Gastrocnemius medialis (tissue), 4 donors: ENCODE results near the gene ANXA9. TPM values are rescaled to one million over a fixed set of nuclear protein-coding genes. Genes with fewer than 3 reads are reported as not detected.

Source experiments
- ATAC-seq, 2 donors: fragments of 150-250 bp; one replicate each; pipeline ENCODE4 v1.9.1; 2016
- DNase-seq, 2 donors: peaks; one replicate each; pipeline ENCODE4 v3.0.0-alpha.2; 2019
- H3K27ac ChIP-seq, 4 donors: fragments of 200-600 bp; sonication (generic); 1 replicate in 1 of 4; 2 replicates in 3 of 4; pipeline ENCODE4 v1.5.1; 2016 to 2018; ENCODE audit warnings: mild to moderate bottlenecking in 2 of 4, moderate library complexity in 1 of 4
- H3K27me3 ChIP-seq, 3 donors: fragments of 200-600 bp; sonication (generic) in 2 of 3; 1 replicate in 1 of 3; 2 replicates in 2 of 3; pipeline versions ENCODE4 v1.5.1 to v1.6.0; 2016 to 2019; ENCODE audit warnings: mild to moderate bottlenecking in 1 of 3, moderate library complexity in 1 of 3
- H3K36me3 ChIP-seq, 2 donors: fragments of 200-600 bp; sonication (generic) in 1 of 2; one replicate each; pipeline ENCODE4 v1.5.1; 2017 to 2018
- H3K4me1 ChIP-seq, 2 donors: fragments of 200-600 bp; sonication (generic) in 1 of 2; one replicate each; pipeline ENCODE4 v1.5.1; 2016 to 2017; ENCODE audit warnings: mild to moderate bottlenecking in 2 of 2
- H3K4me3 ChIP-seq, 4 donors: fragments of 200-600 bp; sonication (generic) in 3 of 4; 1 replicate in 1 of 4; 2 replicates in 3 of 4; pipeline ENCODE4 v1.5.1; 2016 to 2019; ENCODE audit warnings: mild to moderate bottlenecking in 2 of 4
- H3K9me3 ChIP-seq, 3 donors: fragments of 200-600 bp; sonication (generic) in 2 of 3; 1 replicate in 1 of 3; 2 replicates in 2 of 3; pipeline ENCODE4 v1.5.1; 2016 to 2019
- POLR2A ChIP-seq, 2 donors: fragments of 450-650 bp; IDR thresholded peaks; one replicate each; pipeline ENCODE4 v1.6.1; 2017; ENCODE audit warnings: antibody characterized with exemption in 2 of 2, mild to moderate bottlenecking in 2 of 2, moderate library complexity in 2 of 2
- in situ Hi-C, 4 donors: fragments of 200-750 bp; cut with MboI; loops; one replicate each; pipeline versions ENCODE4 v1.15.0 to v1.8.0; 2017; ENCODE audit warnings: low sequenced_read_pairs in 4 of 4
- intact Hi-C: fragments of 100-400 bp; cut with DNase I; formaldehyde crosslinking; loops from one replicate; pipeline ENCODE4 v1.15.1; 2023; ENCODE audit warnings: low total_unique reads
- total RNA-seq, 4 donors: library from RNA; depleted of rRNA; stranded (reverse); fragments of >200 nt; gene quantifications; one replicate each; pipeline versions ENCODE4 v1.1.0 to v1.2.3, GENCODE V29; 2016
- TF ChIP-seq, protein P1 (sequence below), 5 experiments: fragments of 450-650 bp in 3 of 5; fragments of 200-600 bp in 2 of 5; sonication (generic) in 2 of 5; IDR thresholded peaks in 4 of 5; conservative IDR thresholded peaks in 1 of 5; 1 replicate in 4 of 5; 2 replicates in 1 of 5; pipeline ENCODE4 v1.5.1; 2016 to 2019; ENCODE audit warnings: antibody characterized with exemption in 5 of 5, mild to moderate bottlenecking in 3 of 5, moderate library complexity in 3 of 5

ANXA9 gene
- total RNA-seq, 4 donors from 2014 or later = not detected

DNA sequence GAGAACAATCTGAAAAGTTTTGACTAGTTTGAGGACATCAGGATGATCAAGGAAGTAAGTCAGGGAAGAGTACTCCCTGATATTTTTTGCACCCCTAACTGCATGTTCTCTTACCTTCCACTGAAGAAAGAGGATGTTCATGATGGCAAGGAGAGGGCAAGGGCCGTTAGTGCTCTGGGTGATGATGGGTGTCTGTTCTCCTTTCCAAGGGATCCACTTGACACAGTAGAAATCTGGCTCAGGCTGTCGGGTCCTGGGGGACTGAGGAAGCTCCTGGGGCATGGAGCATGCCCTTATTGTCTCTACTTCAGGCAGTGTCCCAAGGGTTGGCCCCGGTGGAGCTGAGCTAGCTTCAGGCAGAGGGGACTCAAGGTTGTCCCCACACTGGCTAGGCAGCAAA, 20.0 kb downstream of the ANXA9 start:
- Histone ChIP-seq H3K27ac (no peak overlapping the region), H3K36me3 (peaks cover 0 to 54% of the 10 kb centered on the region in 2 donors), H3K27me3 (no peaks in the 10 kb centered on the region), H3K4me1 (peaks cover 39 to 43% of the 10 kb centered on the region in 2 donors), H3K9me3 (no peaks in the 10 kb centered on the region), H3K4me3 (no peak overlapping the region)
- no peak for TF ChIP-seq POLR2A (IDR thresholded peaks at IDR 0.05)
- TF ChIP-seq, protein P1, sequence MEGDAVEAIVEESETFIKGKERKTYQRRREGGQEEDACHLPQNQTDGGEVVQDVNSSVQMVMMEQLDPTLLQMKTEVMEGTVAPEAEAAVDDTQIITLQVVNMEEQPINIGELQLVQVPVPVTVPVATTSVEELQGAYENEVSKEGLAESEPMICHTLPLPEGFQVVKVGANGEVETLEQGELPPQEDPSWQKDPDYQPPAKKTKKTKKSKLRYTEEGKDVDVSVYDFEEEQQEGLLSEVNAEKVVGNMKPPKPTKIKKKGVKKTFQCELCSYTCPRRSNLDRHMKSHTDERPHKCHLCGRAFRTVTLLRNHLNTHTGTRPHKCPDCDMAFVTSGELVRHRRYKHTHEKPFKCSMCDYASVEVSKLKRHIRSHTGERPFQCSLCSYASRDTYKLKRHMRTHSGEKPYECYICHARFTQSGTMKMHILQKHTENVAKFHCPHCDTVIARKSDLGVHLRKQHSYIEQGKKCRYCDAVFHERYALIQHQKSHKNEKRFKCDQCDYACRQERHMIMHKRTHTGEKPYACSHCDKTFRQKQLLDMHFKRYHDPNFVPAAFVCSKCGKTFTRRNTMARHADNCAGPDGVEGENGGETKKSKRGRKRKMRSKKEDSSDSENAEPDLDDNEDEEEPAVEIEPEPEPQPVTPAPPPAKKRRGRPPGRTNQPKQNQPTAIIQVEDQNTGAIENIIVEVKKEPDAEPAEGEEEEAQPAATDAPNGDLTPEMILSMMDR (IDR thresholded peaks at IDR 0.05 in 4 of 5, conservative IDR thresholded peaks at IDR 0.05 in 1 of 5) = no peak
- intact Hi-C loops = loop anchor here (5.0 to 10.0 kb wide), 2 partner anchors 125 to 253 kb away; partner anchors contain the start of genes ARNT and PSMD4
- ATAC-seq = no peak
- no peak for DNase-seq
- in situ Hi-C loops = no loop called here

DNA sequence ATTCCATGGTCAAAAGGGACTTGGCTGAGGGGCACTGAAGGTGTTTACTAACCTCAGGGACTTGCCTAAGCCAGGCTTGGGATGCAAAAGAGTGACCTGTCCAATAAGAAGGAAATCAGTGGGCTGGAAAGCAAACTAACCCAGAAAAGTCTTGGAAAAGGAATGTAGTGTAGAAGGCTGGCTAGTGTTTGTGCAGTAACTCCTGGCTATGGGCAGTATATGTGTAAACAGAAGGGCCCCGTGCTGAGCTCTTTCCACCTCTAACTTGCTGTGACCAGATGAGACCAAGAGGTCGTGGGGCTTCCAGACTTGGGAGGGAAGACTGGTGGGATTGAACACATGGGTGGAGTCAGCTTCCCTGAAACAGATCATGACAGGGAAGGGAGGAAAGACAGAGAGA, 20.5 kb downstream of the ANXA9 start:
- no peak overlapping the region for H3K4me3 ChIP-seq
- H3K4me1 ChIP-seq = peaks cover 45 to 49% of the 10 kb centered on the region in 2 donors
- H3K27ac ChIP-seq = peak overlapping the region in 2 of 4 donors; percentile 2 to 36
- intact Hi-C loops (loop anchor here (5.0 to 10.0 kb wide), 2 partner anchors 125 to 252 kb away; partner anchors contain the start of genes ARNT and PSMD4), in situ Hi-C loops (no loop called here)
- peaks cover 0 to 49% of the 10 kb centered on the region in 2 donors for H3K36me3 ChIP-seq
- no peaks in the 10 kb centered on the region for H3K27me3 ChIP-seq
- no peaks in the 10 kb centered on the region for H3K9me3 ChIP-seq
- no peak for ATAC-seq
- TF ChIP-seq, protein P1 (IDR thresholded peaks at IDR 0.05 in 4 of 5, conservative IDR thresholded peaks at IDR 0.05 in 1 of 5) = no peak
- no peak for TF ChIP-seq POLR2A (IDR thresholded peaks at IDR 0.05)
- DNase-seq = no peak

DNA sequence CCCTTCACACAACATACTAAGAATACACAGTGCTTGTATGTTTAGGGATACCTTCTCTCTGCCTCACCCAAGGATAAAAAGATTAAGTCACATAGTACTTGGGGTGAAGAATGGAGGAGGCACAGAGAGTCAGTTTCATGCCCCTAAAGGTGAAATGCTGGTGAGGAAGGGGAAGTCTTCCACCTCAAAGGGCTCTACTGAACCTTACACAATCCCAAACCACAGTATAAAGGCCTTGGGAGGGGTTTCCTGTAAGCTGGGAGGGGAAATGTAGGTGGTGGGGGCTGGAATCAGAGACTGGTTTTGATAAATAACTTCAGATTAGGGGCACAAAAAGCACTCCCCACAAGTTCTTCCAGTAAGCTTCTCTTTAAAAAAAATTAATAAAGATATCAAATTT, 21.1 kb downstream of the ANXA9 start:
- Histone ChIP-seq H3K9me3 (no peaks in the 10 kb centered on the region), H3K27me3 (no peaks in the 10 kb centered on the region), H3K36me3 (peaks cover 0 to 43% of the 10 kb centered on the region in 2 donors), H3K4me1 (peaks cover 49 to 52% of the 10 kb centered on the region in 2 donors), H3K27ac (peak overlapping the region; percentile 4 to 40 (median 20)), H3K4me3 (peak overlapping the region in 1 of 4 donors; percentile 3)
- TF ChIP-seq POLR2A (IDR thresholded peaks at IDR 0.05) = no peak
- TF ChIP-seq, protein P1 (IDR thresholded peaks at IDR 0.05 in 4 of 5, conservative IDR thresholded peaks at IDR 0.05 in 1 of 5) = no peak
- intact Hi-C loops = loop anchor here (5.0 to 10.0 kb wide), 2 partner anchors 126 to 252 kb away; partner anchors contain the start of genes ARNT and PSMD4
- DNase-seq (no peak), ATAC-seq (no peak)
- in situ Hi-C loops = no loop called here

DNA sequence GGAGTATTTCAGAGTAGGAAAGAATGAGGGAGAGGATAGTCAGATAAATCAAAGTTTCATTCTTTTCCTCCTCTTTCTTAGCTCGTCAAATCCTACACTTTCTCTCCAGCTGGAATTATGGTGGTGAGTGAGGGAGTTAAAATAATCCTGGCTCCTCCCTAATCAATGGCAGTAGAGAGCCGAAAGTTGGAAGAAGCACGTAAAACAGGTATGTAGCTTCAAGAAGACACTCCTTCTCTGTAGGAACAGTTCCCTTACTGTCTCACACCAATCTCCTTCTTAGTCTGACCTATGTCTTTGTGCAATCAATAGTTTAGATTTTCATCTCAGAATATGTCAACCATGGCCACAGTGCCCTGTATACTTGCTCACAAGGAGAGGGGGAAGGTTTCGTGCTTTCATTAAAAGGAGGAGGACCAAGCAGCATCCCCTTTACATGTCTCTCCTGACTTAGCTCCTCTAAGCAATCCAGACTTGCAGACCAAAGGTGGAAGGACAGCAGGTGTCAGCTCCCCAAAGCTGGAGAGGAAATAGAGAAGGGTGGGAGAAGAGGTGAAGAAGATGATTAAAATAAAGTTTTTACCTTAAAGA, 23.7 kb downstream of the ANXA9 start:
- TF ChIP-seq POLR2A (IDR thresholded peaks at IDR 0.05) = no peak
- TF ChIP-seq, protein P1 (IDR thresholded peaks at IDR 0.05 in 4 of 5, conservative IDR thresholded peaks at IDR 0.05 in 1 of 5) = no peak
- intact Hi-C loops = loop anchor here (5.0 to 10.0 kb wide), 6 partner anchors 34 to 444 kb away; partner anchors contain the start of genes CDC42SE1, CERS2, ENSA and PSMD4
- Histone ChIP-seq H3K27me3 (no peaks in the 10 kb centered on the region), H3K4me3 (peak overlapping the region; percentile 56 to 68 (median 65)), H3K36me3 (peaks cover 0 to 17% of the 10 kb centered on the region in 2 donors), H3K4me1 (peaks cover 63 to 67% of the 10 kb centered on the region in 2 donors), H3K9me3 (no peaks in the 10 kb centered on the region), H3K27ac (peak overlapping the region; percentile 89 to 95 (median 94))
- ATAC-seq (no peak), DNase-seq (no peak)
- in situ Hi-C loops = no loop called here
